C4-2B (cell line): ENCODE measurements around the gene TIAM2.

Source experiments
- ZFX ChIP-seq: fragments of 450-650 bp; IDR thresholded peaks from 2 replicates; pipeline ENCODE4 v1.6.1; 2017
- TF ChIP-seq, protein P1 (sequence below): fragments of 450-650 bp; conservative IDR thresholded peaks from 2 replicates; pipeline ENCODE4 v1.5.1; 2017; ENCODE audit warnings: mild to moderate bottlenecking

DNA sequence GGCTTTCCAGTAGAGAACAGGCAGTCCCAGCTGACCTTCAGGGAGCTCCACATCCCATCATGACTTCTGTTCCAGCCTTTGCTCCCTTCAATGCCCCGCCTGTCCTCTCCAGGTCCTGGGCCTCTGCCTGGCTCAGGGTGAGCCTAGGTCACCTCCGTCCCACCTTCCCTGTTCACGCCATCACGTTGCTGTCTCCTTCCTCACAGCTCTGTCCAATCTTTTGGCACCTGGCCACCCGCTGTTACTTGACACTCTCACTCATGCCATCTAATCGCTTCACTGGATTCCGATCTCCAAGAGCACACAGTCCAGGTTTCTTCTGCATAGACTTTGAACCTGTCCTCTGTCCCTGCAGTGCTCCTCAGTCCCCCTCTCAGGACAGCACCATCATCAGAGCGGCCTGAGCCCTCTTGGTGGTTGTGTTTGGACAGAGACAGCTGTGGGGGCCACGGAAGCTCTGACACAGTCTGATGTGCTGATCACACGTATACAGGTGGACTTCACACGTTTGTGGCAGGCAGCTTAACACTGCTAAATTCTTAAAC lies 34.7 kb upstream of the TIAM2 start:
- TF ChIP-seq, protein P1, sequence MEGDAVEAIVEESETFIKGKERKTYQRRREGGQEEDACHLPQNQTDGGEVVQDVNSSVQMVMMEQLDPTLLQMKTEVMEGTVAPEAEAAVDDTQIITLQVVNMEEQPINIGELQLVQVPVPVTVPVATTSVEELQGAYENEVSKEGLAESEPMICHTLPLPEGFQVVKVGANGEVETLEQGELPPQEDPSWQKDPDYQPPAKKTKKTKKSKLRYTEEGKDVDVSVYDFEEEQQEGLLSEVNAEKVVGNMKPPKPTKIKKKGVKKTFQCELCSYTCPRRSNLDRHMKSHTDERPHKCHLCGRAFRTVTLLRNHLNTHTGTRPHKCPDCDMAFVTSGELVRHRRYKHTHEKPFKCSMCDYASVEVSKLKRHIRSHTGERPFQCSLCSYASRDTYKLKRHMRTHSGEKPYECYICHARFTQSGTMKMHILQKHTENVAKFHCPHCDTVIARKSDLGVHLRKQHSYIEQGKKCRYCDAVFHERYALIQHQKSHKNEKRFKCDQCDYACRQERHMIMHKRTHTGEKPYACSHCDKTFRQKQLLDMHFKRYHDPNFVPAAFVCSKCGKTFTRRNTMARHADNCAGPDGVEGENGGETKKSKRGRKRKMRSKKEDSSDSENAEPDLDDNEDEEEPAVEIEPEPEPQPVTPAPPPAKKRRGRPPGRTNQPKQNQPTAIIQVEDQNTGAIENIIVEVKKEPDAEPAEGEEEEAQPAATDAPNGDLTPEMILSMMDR: no peak
- no peak for TF ChIP-seq ZFX
